Fibroblast of lung (primary cell): ENCODE results near the gene WWOX.

Experiments
- EZH2 ChIP-seq: IDR thresholded peaks from 2 replicates; pipeline ENCODE4 v1.5.1; 2012; ENCODE audit warnings: low read length, control low read depth, mild to moderate bottlenecking; ENCODE audit errors: missing control alignments
- TF ChIP-seq, protein P1 (sequence below), 2 donors: IDR thresholded peaks in 1 of 2; conservative IDR thresholded peaks in 1 of 2; 1 replicate in 1 of 2; 2 replicates in 1 of 2; pipeline ENCODE4 v1.5.1; 2011 to 2012; ENCODE audit warnings: low read length in 2 of 2, control low read depth in 1 of 2, inconsistent platforms in 1 of 2, low read depth in 1 of 2, mild to moderate bottlenecking in 1 of 2

DNA sequence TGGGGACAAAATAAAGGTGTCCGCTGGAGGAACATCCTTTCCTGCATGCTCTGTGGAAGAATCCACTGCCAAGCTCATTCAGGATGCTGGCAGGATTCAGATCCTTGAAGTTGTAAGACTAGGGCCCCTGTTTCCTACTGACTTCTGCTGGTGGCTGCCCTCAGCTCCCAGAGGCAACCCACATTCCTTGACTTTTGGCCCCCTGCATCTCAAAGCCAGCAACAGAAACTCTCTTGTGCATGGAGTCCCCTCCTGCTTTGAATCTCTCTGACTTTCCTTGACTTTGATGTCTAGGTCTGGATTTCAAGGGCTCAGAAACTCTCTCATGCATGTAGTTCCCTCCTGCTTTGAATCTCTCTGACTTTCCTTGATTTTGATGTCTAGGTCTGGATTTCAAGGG lies 461.5 kb downstream of the WWOX start:
- no peak for TF ChIP-seq EZH2
- TF ChIP-seq, protein P1, sequence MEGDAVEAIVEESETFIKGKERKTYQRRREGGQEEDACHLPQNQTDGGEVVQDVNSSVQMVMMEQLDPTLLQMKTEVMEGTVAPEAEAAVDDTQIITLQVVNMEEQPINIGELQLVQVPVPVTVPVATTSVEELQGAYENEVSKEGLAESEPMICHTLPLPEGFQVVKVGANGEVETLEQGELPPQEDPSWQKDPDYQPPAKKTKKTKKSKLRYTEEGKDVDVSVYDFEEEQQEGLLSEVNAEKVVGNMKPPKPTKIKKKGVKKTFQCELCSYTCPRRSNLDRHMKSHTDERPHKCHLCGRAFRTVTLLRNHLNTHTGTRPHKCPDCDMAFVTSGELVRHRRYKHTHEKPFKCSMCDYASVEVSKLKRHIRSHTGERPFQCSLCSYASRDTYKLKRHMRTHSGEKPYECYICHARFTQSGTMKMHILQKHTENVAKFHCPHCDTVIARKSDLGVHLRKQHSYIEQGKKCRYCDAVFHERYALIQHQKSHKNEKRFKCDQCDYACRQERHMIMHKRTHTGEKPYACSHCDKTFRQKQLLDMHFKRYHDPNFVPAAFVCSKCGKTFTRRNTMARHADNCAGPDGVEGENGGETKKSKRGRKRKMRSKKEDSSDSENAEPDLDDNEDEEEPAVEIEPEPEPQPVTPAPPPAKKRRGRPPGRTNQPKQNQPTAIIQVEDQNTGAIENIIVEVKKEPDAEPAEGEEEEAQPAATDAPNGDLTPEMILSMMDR (conservative IDR thresholded peaks at IDR 0.05 in 1 of 2, IDR thresholded peaks at IDR 0.05 in 1 of 2; ENCODE audit: low read depth in 1 of 2, low read length in 2 of 2): no peak
